ENCODE data around the gene ODAD2.

ODAD2 gene

GRCh38 chr10:27833792-27834191 is 165.1 kb downstream of the ODAD2 start:
- DNase-seq, result no peak

GRCh38 chr10:27832826-27833225 is 166.1 kb downstream of the ODAD2 start:
- DNase-seq, result no peak

GRCh38 chr10:27826369-27826768 is 172.5 kb downstream of the ODAD2 start:
- DNase-seq, result no peak

- no peak for DNase-seq
Measured at GRCh38 chr10:27822301-27822700, 176.6 kb downstream of the ODAD2 start.

GRCh38 chr10:27820637-27821036 is 178.2 kb downstream of the ODAD2 start:
- no peak for DNase-seq

- no peak for DNase-seq
Measured at GRCh38 chr10:27819781-27820531, 178.9 kb downstream of the ODAD2 start.

- DNase-seq, result no peak
Measured at GRCh38 chr10:27816320-27816719, 182.6 kb downstream of the ODAD2 start.

GRCh38 chr10:27815846-27816245 is 183.0 kb downstream of the ODAD2 start:
- DNase-seq, result no peak

GRCh38 chr10:27815261-27815660 is 183.6 kb downstream of the ODAD2 start:
- DNase-seq, result no peak

GRCh38 chr10:27805180-27805579 is 193.7 kb downstream of the ODAD2 start:
- no peak for DNase-seq

GRCh38 chr10:27804136-27804535 is 194.7 kb downstream of the ODAD2 start:
- no peak for DNase-seq

GRCh38 chr10:27801171-27801785 is 197.6 kb downstream of the ODAD2 start:
- DNase-seq, result no peak

- no peak for DNase-seq
Measured at GRCh38 chr10:27799046-27799445, 199.8 kb downstream of the ODAD2 start.

GRCh38 chr10:27794157-27794556 is 204.7 kb downstream of the ODAD2 start:
- no peak for DNase-seq

- no peak for DNase-seq
Measured at GRCh38 chr10:27792216-27792615, 206.7 kb downstream of the ODAD2 start.

GRCh38 chr10:27784272-27784671 is 214.6 kb downstream of the ODAD2 start:
- no peak for DNase-seq

- DNase-seq, result no peak
Measured at GRCh38 chr10:27783660-27784059, 215.2 kb downstream of the ODAD2 start.

GRCh38 chr10:27779462-27780015 is 219.3 kb downstream of the ODAD2 start:
- no peak for DNase-seq

- no peak for DNase-seq
Measured at GRCh38 chr10:27774831-27775230, 224.0 kb downstream of the ODAD2 start.

- no peak for DNase-seq
Measured at GRCh38 chr10:27771231-27771630, 227.6 kb downstream of the ODAD2 start.

GRCh38 chr10:27770181-27770580 is 228.7 kb downstream of the ODAD2 start:
- DNase-seq, result no peak

All from NCI-H1436 (cell line).